Measurements from ENCODE around the gene AIPL1. TPM values are rescaled to one million over a fixed set of nuclear protein-coding genes. Genes with fewer than 3 reads are reported as not detected.

AIPL1 gene
- total and polyA plus RNA-seq, 10 of the 15 experiments (the other 5 are each of a cell fraction or from before 2014, with no cell fraction given) = not detected

DNA sequence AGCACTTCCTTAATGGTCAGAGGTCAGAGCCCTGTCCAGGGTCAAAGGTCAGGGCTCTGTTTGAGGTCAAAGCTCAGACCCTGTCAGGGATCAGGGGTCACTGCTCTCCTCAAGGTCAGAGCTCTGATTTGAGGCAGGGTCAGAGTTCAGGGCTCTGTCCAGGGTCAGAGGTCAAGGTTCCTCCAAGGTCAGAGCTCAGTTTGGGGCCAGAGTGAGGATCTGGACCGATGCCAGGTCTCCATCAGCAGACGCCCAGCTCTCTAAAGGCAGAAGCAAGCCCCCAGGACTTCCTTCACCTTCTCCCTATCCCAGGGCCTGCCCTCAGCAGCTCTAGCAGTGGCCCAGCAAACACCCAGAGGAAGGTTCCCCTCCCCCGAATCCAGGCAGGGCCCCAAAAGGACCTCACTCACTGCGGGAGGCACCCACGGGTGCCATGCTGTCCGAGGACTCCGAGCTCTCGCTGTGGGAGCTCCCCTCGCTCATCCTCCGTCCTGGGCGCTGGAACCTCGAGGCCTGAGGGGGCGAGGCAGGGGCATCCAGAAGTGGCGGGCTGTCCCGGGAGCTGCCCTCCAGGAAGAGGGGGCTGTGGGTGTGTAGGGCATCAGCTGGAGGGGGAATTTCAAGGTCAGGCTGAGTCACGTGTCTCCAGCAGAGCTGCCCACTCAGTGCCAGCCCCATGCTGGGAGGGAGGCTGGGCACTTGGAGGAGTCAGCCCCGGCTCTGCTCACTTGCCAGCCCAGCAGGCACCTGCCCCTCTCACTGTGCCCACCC is 36.0 kb upstream of the AIPL1 start:
- Histone ChIP-seq H3K27me3 (replicated peaks in 1 of 2; ENCODE audit: control insufficient read depth in 2 of 2, insufficient read depth in 2 of 2, low read length in 1 of 2) (no peaks in the 10 kb centered on the region), H3K27ac (ENCODE audit: control insufficient read depth, insufficient read depth) (no peak overlapping the region), H3K4me2 (ENCODE audit: control insufficient read depth, insufficient read depth) (no peak overlapping the region), H3K79me2 (ENCODE audit: control insufficient read depth, insufficient read depth, low read length) (no peaks in the 10 kb centered on the region), H3K4me3 (no peak overlapping the region), H3K9ac (ENCODE audit: control insufficient read depth, insufficient read depth, low read length) (no peak overlapping the region), H3K36me3 (ENCODE audit: control insufficient read depth in 2 of 2, insufficient read depth in 2 of 2, low read length in 1 of 2) (no peaks in the 10 kb centered on the region), H3K9me3 (replicated peaks; ENCODE audit: control insufficient read depth, insufficient read depth, low read length) (no peaks in the 10 kb centered on the region), H2AFZ (ENCODE audit: control insufficient read depth, low read depth, low read length) (no peak overlapping the region), H3K4me1 (ENCODE audit: control insufficient read depth, insufficient read depth, low read length) (no peaks in the 10 kb centered on the region), H4K20me1 (ENCODE audit: control insufficient read depth, insufficient read depth) (no peaks in the 10 kb centered on the region)
- DNase-seq (ENCODE audit: low read depth, low spot score) = no peak
- CTCF ChIA-PET = interaction anchor here (0.7 to 4.3 kb wide), 6 partner anchors 28 to 879 kb away, joined by 3 to 38 read pairs (median 6); partner anchors contain the start of genes C17orf100 and MED31
- BruUV-seq (replicated peaks) = no TSS peak
- POLR2A ChIA-PET = no interaction called here
- WGBS (ENCODE audit: insufficient coverage, insufficient replicate concordance, low lambda C conversion rate, missing lambda C conversion rate) = 41% methylated on average over 17 of the region's 17 CpGs
- in situ Hi-C loops (cut with MboI) = loop anchor here (5.0 kb wide), 1 partner anchor 176 kb away; no protein-coding TSS in a partner anchor
- no peak for FAIRE-seq
- TF ChIP-seq, protein P1, sequence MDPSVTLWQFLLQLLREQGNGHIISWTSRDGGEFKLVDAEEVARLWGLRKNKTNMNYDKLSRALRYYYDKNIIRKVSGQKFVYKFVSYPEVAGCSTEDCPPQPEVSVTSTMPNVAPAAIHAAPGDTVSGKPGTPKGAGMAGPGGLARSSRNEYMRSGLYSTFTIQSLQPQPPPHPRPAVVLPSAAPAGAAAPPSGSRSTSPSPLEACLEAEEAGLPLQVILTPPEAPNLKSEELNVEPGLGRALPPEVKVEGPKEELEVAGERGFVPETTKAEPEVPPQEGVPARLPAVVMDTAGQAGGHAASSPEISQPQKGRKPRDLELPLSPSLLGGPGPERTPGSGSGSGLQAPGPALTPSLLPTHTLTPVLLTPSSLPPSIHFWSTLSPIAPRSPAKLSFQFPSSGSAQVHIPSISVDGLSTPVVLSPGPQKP (IDR thresholded peaks at IDR 0.05; ENCODE audit: low read depth, low read length) = no peak
- TF ChIP-seq NR2C2 (IDR thresholded peaks at IDR 0.05; ENCODE audit: borderline replicate concordance, control insufficient read depth, insufficient read length, low read depth) = peak; percentile 58
- TF ChIP-seq, protein P2, sequence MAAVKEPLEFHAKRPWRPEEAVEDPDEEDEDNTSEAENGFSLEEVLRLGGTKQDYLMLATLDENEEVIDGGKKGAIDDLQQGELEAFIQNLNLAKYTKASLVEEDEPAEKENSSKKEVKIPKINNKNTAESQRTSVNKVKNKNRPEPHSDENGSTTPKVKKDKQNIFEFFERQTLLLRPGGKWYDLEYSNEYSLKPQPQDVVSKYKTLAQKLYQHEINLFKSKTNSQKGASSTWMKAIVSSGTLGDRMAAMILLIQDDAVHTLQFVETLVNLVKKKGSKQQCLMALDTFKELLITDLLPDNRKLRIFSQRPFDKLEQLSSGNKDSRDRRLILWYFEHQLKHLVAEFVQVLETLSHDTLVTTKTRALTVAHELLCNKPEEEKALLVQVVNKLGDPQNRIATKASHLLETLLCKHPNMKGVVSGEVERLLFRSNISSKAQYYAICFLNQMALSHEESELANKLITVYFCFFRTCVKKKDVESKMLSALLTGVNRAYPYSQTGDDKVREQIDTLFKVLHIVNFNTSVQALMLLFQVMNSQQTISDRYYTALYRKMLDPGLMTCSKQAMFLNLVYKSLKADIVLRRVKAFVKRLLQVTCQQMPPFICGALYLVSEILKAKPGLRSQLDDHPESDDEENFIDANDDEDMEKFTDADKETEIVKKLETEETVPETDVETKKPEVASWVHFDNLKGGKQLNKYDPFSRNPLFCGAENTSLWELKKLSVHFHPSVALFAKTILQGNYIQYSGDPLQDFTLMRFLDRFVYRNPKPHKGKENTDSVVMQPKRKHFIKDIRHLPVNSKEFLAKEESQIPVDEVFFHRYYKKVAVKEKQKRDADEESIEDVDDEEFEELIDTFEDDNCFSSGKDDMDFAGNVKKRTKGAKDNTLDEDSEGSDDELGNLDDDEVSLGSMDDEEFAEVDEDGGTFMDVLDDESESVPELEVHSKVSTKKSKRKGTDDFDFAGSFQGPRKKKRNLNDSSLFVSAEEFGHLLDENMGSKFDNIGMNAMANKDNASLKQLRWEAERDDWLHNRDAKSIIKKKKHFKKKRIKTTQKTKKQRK (IDR thresholded peaks at IDR 0.05; ENCODE audit: low read depth, low read length) = no peak
- TF ChIP-seq NR2F1 (conservative IDR thresholded peaks at IDR 0.05) = peak; percentile 84
- TF ChIP-seq CBX3 (IDR thresholded peaks at IDR 0.05; ENCODE audit: borderline replicate concordance, low read depth) = no peak
- peak; percentile 82 for TF ChIP-seq NR2C1 (IDR thresholded peaks at IDR 0.05)
- RAD21 ChIA-PET (ENCODE audit: unreplicated experiment) = interaction anchor here (2.9 kb wide), 1 partner anchor 177 kb away, joined by 18 read pairs; no protein-coding TSS in a partner anchor
- no peak for ATAC-seq
- intact Hi-C loops (cut with micrococcal nuclease; ENCODE audit: unreplicated experiment) = no loop called here
- SMC1A ChIA-PET (ENCODE audit: uncharacterized antibody, unreplicated experiment) = interaction anchor here (3.8 kb wide), 1 partner anchor 177 kb away, joined by 12 read pairs; no protein-coding TSS in a partner anchor
